IMR-90 (cell line): ENCODE data around the gene HOXA3. TPM values are rescaled to one million over a fixed set of nuclear protein-coding genes. Genes with fewer than 3 reads are reported as not detected.
A peak's percentile ranks its signal among the peaks of the same experiment; 100 is the strongest.

Experiments used
- ATAC-seq: fragments of 200-7000 bp; cut with Tn5 transposase; 2 replicates; pipeline ENCODE4 v1.9.1; 2020; ENCODE audit warnings: low read depth, mild to moderate bottlenecking, moderate library complexity
- BruUV-seq: library from RNA; stranded (reverse); fragments of 400-500 nt; replicated peaks from 2 replicates; lab custom pipeline; 2021; lab: Mats Ljungman, UMichigan
- CTCF ChIA-PET: fragments of 300-600 bp; formaldehyde crosslinking; extraction: SDS; loops from one replicate; lab custom pipeline; 2021; ENCODE audit warnings: antibody characterized with exemption; lab: Yijun Ruan, JAX
- POLR2A ChIA-PET: fragments of 300-600 bp; sonication (Branson Sonifier 250); formaldehyde crosslinking; loops from one replicate; lab custom pipeline; 2022; ENCODE audit warnings: antibody characterized with exemption; ENCODE audit not compliant: unreplicated experiment; lab: Charles Lee
- DNase-seq: peaks from one replicate; pipeline ENCODE4 v3.0.0; 2013
- H2AFZ ChIP-seq: replicated peaks from 2 replicates; pipeline ENCODE3; 2013; ENCODE audit warnings: low read length, mild to moderate bottlenecking; ENCODE audit not compliant: poor library complexity
- H2AK5ac ChIP-seq: 2 replicates; pipeline ENCODE4 v1.6.1; 2013; ENCODE audit warnings: low read depth, low read length, inconsistent platforms
- H2AK9ac ChIP-seq: replicated peaks from 2 replicates; pipeline ENCODE3; 2013; ENCODE audit warnings: mild to moderate bottlenecking, low read depth, low read length, moderate library complexity; ENCODE audit not compliant: poor library complexity
- H2BK120ac ChIP-seq: 2 replicates; pipeline ENCODE4 v1.6.1; 2013; ENCODE audit warnings: low read depth, low read length, inconsistent platforms
- H2BK15ac ChIP-seq: 3 replicates; pipeline ENCODE4 v1.6.1; 2013; ENCODE audit warnings: low read depth, low read length, inconsistent platforms
- H2BK20ac ChIP-seq: 2 replicates; pipeline ENCODE4 v1.6.1; 2013; ENCODE audit warnings: low read depth, mild to moderate bottlenecking, inconsistent platforms, low read length, moderate library complexity
- H2BK5ac ChIP-seq: 2 replicates; pipeline ENCODE4 v1.6.1; 2013; ENCODE audit warnings: mild to moderate bottlenecking, low read depth, low read length, inconsistent platforms; ENCODE audit not compliant: poor library complexity, severe bottlenecking
- H3K14ac ChIP-seq: replicated peaks from 2 replicates; pipeline ENCODE4 v1.6.1; 2013; ENCODE audit warnings: low read depth, low read length, inconsistent platforms
- H3K18ac ChIP-seq: 2 replicates; pipeline ENCODE4 v1.6.1; 2013; ENCODE audit warnings: low read depth, low read length, control low read depth
- H3K23ac ChIP-seq: 2 replicates; pipeline ENCODE4 v1.6.1; 2013; ENCODE audit warnings: low read depth, low read length, inconsistent platforms
- H3K27ac ChIP-seq: 2 replicates; pipeline ENCODE4 v1.5.1; 2013; ENCODE audit warnings: mild to moderate bottlenecking, control low read depth, low read length; ENCODE audit not compliant: insufficient read depth
- H3K27me3 ChIP-seq: 2 replicates; pipeline ENCODE4 v1.6.1; 2013; ENCODE audit warnings: low read length; ENCODE audit not compliant: control insufficient read depth, insufficient read depth
- H3K36me3 ChIP-seq: 2 replicates; pipeline ENCODE4 v1.6.1; 2013; ENCODE audit warnings: low read length, mixed read lengths; ENCODE audit not compliant: control insufficient read depth, insufficient read depth
- H3K4ac ChIP-seq: 2 replicates; pipeline ENCODE4 v1.6.1; 2013; ENCODE audit warnings: low read depth, low read length, inconsistent platforms
- H3K4me1 ChIP-seq: 2 replicates; pipeline ENCODE4 v1.6.1; 2013; ENCODE audit warnings: low read length, mixed read lengths; ENCODE audit not compliant: control insufficient read depth, insufficient read depth
- H3K4me2 ChIP-seq: 2 replicates; pipeline ENCODE4 v1.6.1; 2013; ENCODE audit warnings: low read depth, mild to moderate bottlenecking, control low read depth, low read length, moderate library complexity
- H3K4me3 ChIP-seq: 2 replicates; pipeline ENCODE4 v1.5.1; 2013; ENCODE audit warnings: low read depth, mild to moderate bottlenecking, control low read depth, low read length, moderate library complexity; ENCODE audit not compliant: insufficient read depth
- H3K56ac ChIP-seq: 2 replicates; pipeline ENCODE4 v1.6.1; 2013; ENCODE audit warnings: low read length, inconsistent platforms; ENCODE audit not compliant: insufficient read depth; ENCODE audit errors: extremely low read depth
- H3K79me1 ChIP-seq, 2 experiments: 2 replicates each; pipeline ENCODE4 v1.6.1; 2013; ENCODE audit warnings: low read length in 2 of 2, inconsistent platforms in 1 of 2, low read depth in 1 of 2
- H3K9ac ChIP-seq: 2 replicates; pipeline ENCODE4 v1.6.1; 2013; ENCODE audit warnings: low read depth, low read length, control low read depth
- H3K9me1 ChIP-seq: 2 replicates; pipeline ENCODE4 v1.6.1; 2013; ENCODE audit warnings: low read length, inconsistent platforms; ENCODE audit not compliant: insufficient read depth
- H3K9me3 ChIP-seq: 2 replicates; pipeline ENCODE4 v1.6.1; 2013; ENCODE audit warnings: low read length; ENCODE audit not compliant: control insufficient read depth, insufficient read depth
- H4K20me1 ChIP-seq: 2 replicates; pipeline ENCODE4 v1.6.1; 2013; ENCODE audit warnings: low read length, inconsistent platforms; ENCODE audit not compliant: insufficient read depth
- H4K5ac ChIP-seq: 2 replicates; pipeline ENCODE4 v1.6.1; 2013; ENCODE audit warnings: mild to moderate bottlenecking, low read depth, low read length, control low read depth
- H4K8ac ChIP-seq, 2 experiments: 2 replicates each; pipeline ENCODE4 v1.6.1; 2013; ENCODE audit warnings: low read depth in 2 of 2, low read length in 2 of 2, control low read depth in 1 of 2, inconsistent platforms in 1 of 2
- H4K91ac ChIP-seq: 2 replicates; pipeline ENCODE4 v1.6.1; 2013; ENCODE audit warnings: low read depth, low read length, inconsistent platforms; ENCODE audit not compliant: insufficient read depth
- CEBPB ChIP-seq: IDR thresholded peaks from 2 replicates; pipeline ENCODE4 v1.6.1; 2012; ENCODE audit warnings: low read depth, low read length, improper control_type of control experiment
- CTCF ChIP-seq: conservative IDR thresholded peaks from 2 replicates; pipeline ENCODE4 v1.5.1; 2012; ENCODE audit warnings: mild to moderate bottlenecking, low read depth, low read length, improper control_type of control experiment
- ELK1 ChIP-seq: fragments of 150-350 bp; IDR thresholded peaks from 2 replicates; pipeline ENCODE4 v1.6.1; 2016; ENCODE audit warnings: low read depth, mild to moderate bottlenecking, low read length, moderate library complexity, borderline replicate concordance
- POLR2A ChIP-seq: IDR thresholded peaks from 2 replicates; pipeline ENCODE4 v1.6.1; 2012; ENCODE audit warnings: mild to moderate bottlenecking, low read depth, low read length
- RAD21 ChIP-seq: IDR thresholded peaks from 2 replicates; pipeline ENCODE4 v1.6.1; 2012; ENCODE audit warnings: low read length, improper control_type of control experiment
- SMC3 ChIP-seq: fragments of 150-350 bp; IDR thresholded peaks from 2 replicates; pipeline ENCODE4 v1.6.1; 2016; ENCODE audit warnings: low read depth, mild to moderate bottlenecking, antibody characterized with exemption, low read length, moderate library complexity
- USF2 ChIP-seq: fragments of 150-350 bp; IDR thresholded peaks from 2 replicates; pipeline ENCODE4 v1.6.1; 2017; ENCODE audit warnings: mild to moderate bottlenecking, antibody characterized with exemption, low read length, low read depth
- WGBS, 2 experiments: methylation state at CpG; one replicate each; pipeline versions ENCODE4 v1.1.5 to v1.1.7; 2013; ENCODE audit warnings: missing lambda C conversion rate in 2 of 2; ENCODE audit not compliant: insufficient read length in 1 of 2; ENCODE audit errors: extremely low coverage in 2 of 2; 5-methylcytosine and 5-hydroxymethylcytosine counted together
- dilution Hi-C: fragments of 300-500 bp; cut with HindIII; formaldehyde crosslinking; loops from one replicate; pipeline ENCODE4 v1.14.3; 2018; ENCODE audit warnings: low sequenced_read_pairs; ENCODE audit not compliant: unreplicated experiment
- in situ Hi-C: fragments of 300-500 bp; cut with MboI; formaldehyde crosslinking; loops from 3 replicates; pipeline ENCODE4 v1.14.3; 2019; ENCODE audit warnings: low sequenced_read_pairs, inconsistent platforms, mixed read lengths
- intact Hi-C: fragments of 100-400 bp; cut with micrococcal nuclease; formaldehyde crosslinking; loops from 2 replicates; pipeline ENCODE4 v1.10.0; 2022
- polyA plus RNA-seq, 3 experiments: library from polyadenylated mRNA; depleted of rRNA; stranded (reverse); fragments of >200 nt; gene quantifications; 2 replicates each; pipeline ENCODE4 v1.2.3, GENCODE V29; 2012; ENCODE audit warnings: low replicate concordance in 1 of 3
- total RNA-seq: library from RNA; depleted of rRNA; stranded (reverse); fragments of >200 nt; gene quantifications from 2 replicates; pipeline ENCODE4 v1.2.3, GENCODE V29; 2012

The HOXA3 gene
- total and polyA plus RNA-seq, 2 of the 4 experiments (the other 2 are of a cell fraction) = 0.90 to 5.4 TPM

GRCh38 chr7:27201580-27202017, 49.2 kb upstream of the HOXA3 start:
- WGBS, 2 experiments = 38% methylated on average over 1 of the region's 4 CpGs; no CpG with 5 or more reads in 1 of the 2 experiments
- H3K4ac ChIP-seq = no peak overlapping the region
- no peak overlapping the region for H4K8ac ChIP-seq
- no peak overlapping the region for H4K91ac ChIP-seq
- peaks cover 24% of the 10 kb centered on the region for H4K20me1 ChIP-seq
- no peak overlapping the region for H2BK120ac ChIP-seq
- dilution Hi-C loops = no loop called here
- POLR2A ChIA-PET = interaction anchor here (0.6 kb wide), 1 partner anchor 606 kb away, joined by 3 read pairs; no protein-coding TSS in a partner anchor
- no peak overlapping the region; the same call in 1 of the 2 replicates for H3K4me2 ChIP-seq
- H3K4me3 ChIP-seq = no peak overlapping the region
- no peak overlapping the region for H4K5ac ChIP-seq
- TF ChIP-seq ELK1 (no peak), RAD21 (no peak), SMC3 (no peak), CTCF (no peak), CEBPB (no peak), USF2 (no peak), POLR2A (no peak)
- ATAC-seq = no peak
- H3K23ac ChIP-seq = 0 out of 2 replicates have a peak overlapping the region, but pooled peaks have one; percentile 8
- H2BK5ac ChIP-seq = no peak overlapping the region
- no peak overlapping the region for H2AFZ ChIP-seq
- H3K36me3 ChIP-seq = no peaks in the 10 kb centered on the region
- no peak overlapping the region for H3K9ac ChIP-seq
- no peak overlapping the region for H3K18ac ChIP-seq
- in situ Hi-C loops = loop anchor here (5.0 to 10.0 kb wide), 2 partner anchors 381 to 573 kb away; no protein-coding TSS in a partner anchor
- no TSS peak for BruUV-seq
- H3K27ac ChIP-seq = no peak overlapping the region
- no peak overlapping the region for H2AK9ac ChIP-seq
- peaks cover 93% of the 10 kb centered on the region for H3K27me3 ChIP-seq
- peaks cover 5% of the 10 kb centered on the region; the same call in 1 of the 2 replicates for H3K9me1 ChIP-seq
- no peaks in the 10 kb centered on the region for H3K79me1 ChIP-seq
- H2AK5ac ChIP-seq = no peak overlapping the region
- no peak for DNase-seq
- CTCF ChIA-PET = no interaction called here
- no peak overlapping the region for H3K56ac ChIP-seq
- H3K9me3 ChIP-seq = peaks cover 11% of the 10 kb centered on the region; the same call in 1 of the 2 replicates
- intact Hi-C loops = no loop called here
- H2BK20ac ChIP-seq = no peak overlapping the region
- H3K14ac ChIP-seq = no peak overlapping the region
- H2BK15ac ChIP-seq = no peak overlapping the region
- H3K4me1 ChIP-seq = peaks cover 2% of the 10 kb centered on the region; the same call in 1 of the 2 replicates
